Thyroid gland (tissue), 4 donors: ENCODE results near the gene FYB2. TPM values are rescaled to one million over a fixed set of nuclear protein-coding genes. Genes with fewer than 3 reads are reported as not detected.

ENCODE experiments used
- DNase-seq, 2 donors: peaks; one replicate each; pipeline ENCODE4 v3.0.0-alpha.2; 2019
- H3K27ac ChIP-seq, 3 donors: fragments of 200-600 bp; sonication (generic); 1 replicate in 2 of 3; 2 replicates in 1 of 3; pipeline ENCODE4 v1.5.1; 2016 to 2019; ENCODE audit warnings: mild to moderate bottlenecking in 1 of 3, moderate library complexity in 1 of 3
- H3K27me3 ChIP-seq: fragments of 200-600 bp; sonication (generic); one replicate; pipeline ENCODE4 v1.5.1; 2019
- H3K36me3 ChIP-seq, 2 donors: fragments of 200-600 bp; sonication (generic); one replicate each; pipeline ENCODE4 v1.5.1; 2016 to 2019
- H3K4me1 ChIP-seq, 2 donors: fragments of 200-600 bp; sonication (generic); one replicate each; pipeline ENCODE4 v1.5.1; 2017 to 2019
- H3K4me3 ChIP-seq, 3 donors: fragments of 200-600 bp; sonication (generic); replicated peaks in 1 of 3; 1 replicate in 2 of 3; 2 replicates in 1 of 3; pipeline ENCODE4 v1.5.1; 2016; ENCODE audit warnings: mild to moderate bottlenecking in 1 of 3
- H3K9me3 ChIP-seq: fragments of 200-600 bp; sonication (generic); one replicate; pipeline ENCODE4 v1.5.1; 2017
- POLR2A ChIP-seq, 2 donors: fragments of 450-650 bp; IDR thresholded peaks; one replicate each; pipeline ENCODE4 v1.6.1; 2017; ENCODE audit warnings: antibody characterized with exemption in 2 of 2, mild to moderate bottlenecking in 2 of 2, moderate library complexity in 1 of 2
- WGBS, 2 donors: methylation state at CpG; one replicate each; pipeline ENCODE4 v1.1.5; 2017; 5-methylcytosine and 5-hydroxymethylcytosine counted together
- intact Hi-C: fragments of 100-400 bp; cut with DNase I; formaldehyde crosslinking; loops from one replicate; pipeline ENCODE4 v1.15.1; 2023
- total RNA-seq, 4 donors: library from RNA; depleted of rRNA; stranded (reverse); fragments of >200 nt; gene quantifications; one replicate each; pipeline ENCODE4 v1.2.3, GENCODE V29; 2016
- TF ChIP-seq, protein P1 (sequence below), 6 experiments: fragments of 200-600 bp in 3 of 6; fragments of 450-650 bp in 3 of 6; sonication (generic) in 3 of 6; IDR thresholded peaks; one replicate each; pipeline ENCODE4 v1.5.1; 2016 to 2019; ENCODE audit warnings: antibody characterized with exemption in 6 of 6, mild to moderate bottlenecking in 2 of 6, inconsistent platforms in 1 of 6, moderate library complexity in 1 of 6

FYB2 gene
- total RNA-seq, 4 donors from 2014 or later, result 0.13 to 1.6 (median 0.78) TPM; not detected in 1

GRCh38 chr1:56771717-56772116, 47.5 kb downstream of the FYB2 start:
- Histone ChIP-seq H3K27ac (no peak overlapping the region), H3K9me3 (no peaks in the 10 kb centered on the region), H3K36me3 (no peaks in the 10 kb centered on the region), H3K4me1 (no peaks in the 10 kb centered on the region), H3K4me3 (no peak overlapping the region), H3K27me3 (no peaks in the 10 kb centered on the region)
- intact Hi-C loops, result no loop called here
- TF ChIP-seq, protein P1, sequence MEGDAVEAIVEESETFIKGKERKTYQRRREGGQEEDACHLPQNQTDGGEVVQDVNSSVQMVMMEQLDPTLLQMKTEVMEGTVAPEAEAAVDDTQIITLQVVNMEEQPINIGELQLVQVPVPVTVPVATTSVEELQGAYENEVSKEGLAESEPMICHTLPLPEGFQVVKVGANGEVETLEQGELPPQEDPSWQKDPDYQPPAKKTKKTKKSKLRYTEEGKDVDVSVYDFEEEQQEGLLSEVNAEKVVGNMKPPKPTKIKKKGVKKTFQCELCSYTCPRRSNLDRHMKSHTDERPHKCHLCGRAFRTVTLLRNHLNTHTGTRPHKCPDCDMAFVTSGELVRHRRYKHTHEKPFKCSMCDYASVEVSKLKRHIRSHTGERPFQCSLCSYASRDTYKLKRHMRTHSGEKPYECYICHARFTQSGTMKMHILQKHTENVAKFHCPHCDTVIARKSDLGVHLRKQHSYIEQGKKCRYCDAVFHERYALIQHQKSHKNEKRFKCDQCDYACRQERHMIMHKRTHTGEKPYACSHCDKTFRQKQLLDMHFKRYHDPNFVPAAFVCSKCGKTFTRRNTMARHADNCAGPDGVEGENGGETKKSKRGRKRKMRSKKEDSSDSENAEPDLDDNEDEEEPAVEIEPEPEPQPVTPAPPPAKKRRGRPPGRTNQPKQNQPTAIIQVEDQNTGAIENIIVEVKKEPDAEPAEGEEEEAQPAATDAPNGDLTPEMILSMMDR (IDR thresholded peaks at IDR 0.05), result no peak
- no peak for TF ChIP-seq POLR2A (IDR thresholded peaks at IDR 0.05)
- 87 to 88% methylated on average over 3 of the region's 3 CpGs for WGBS, 2 donors
- DNase-seq, result no peak

DNA sequence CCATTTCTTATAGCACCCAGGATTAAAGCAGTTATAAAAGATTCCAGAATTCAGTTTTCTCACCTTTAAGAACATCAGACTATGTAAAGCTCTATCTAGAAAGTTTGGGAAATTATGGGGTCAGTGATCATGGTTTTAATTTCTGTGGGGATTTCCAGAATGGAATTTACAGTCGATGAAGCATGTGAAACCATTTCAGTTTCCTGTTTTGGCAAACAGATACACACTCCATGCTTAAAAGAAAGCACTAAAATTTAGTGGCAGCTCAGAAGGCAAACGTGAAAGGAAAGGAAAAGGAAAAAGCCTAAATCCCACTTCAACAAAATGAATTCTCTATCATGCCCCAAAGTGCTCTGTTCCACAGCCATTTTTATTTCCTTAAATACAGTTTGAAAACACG, 60.4 kb downstream of the FYB2 start:
- H3K27me3 ChIP-seq, result no peaks in the 10 kb centered on the region
- WGBS, 2 donors, result 22 to 44% methylated on average over 3 of the region's 3 CpGs
- H3K27ac ChIP-seq, result no peak overlapping the region
- H3K36me3 ChIP-seq, result no peaks in the 10 kb centered on the region
- no peaks in the 10 kb centered on the region for H3K9me3 ChIP-seq
- TF ChIP-seq, protein P1 (IDR thresholded peaks at IDR 0.05), result no peak
- TF ChIP-seq POLR2A (IDR thresholded peaks at IDR 0.05), result no peak
- DNase-seq, result no peak
- intact Hi-C loops, result no loop called here
- peaks cover 4 to 13% of the 10 kb centered on the region in 2 donors for H3K4me1 ChIP-seq
- no peak overlapping the region for H3K4me3 ChIP-seq

- DNase-seq, result peak; percentile 35 to 60
- Histone ChIP-seq H3K4me1 (peaks cover 4 to 13% of the 10 kb centered on the region in 2 donors), H3K36me3 (no peaks in the 10 kb centered on the region), H3K9me3 (no peaks in the 10 kb centered on the region), H3K27me3 (no peaks in the 10 kb centered on the region), H3K4me3 (no peak overlapping the region), H3K27ac (no peak overlapping the region)
- TF ChIP-seq, protein P1 (IDR thresholded peaks at IDR 0.05), result peak in 3 of 6 experiments; percentile 27 to 41 (median 39)
- no peak for TF ChIP-seq POLR2A (IDR thresholded peaks at IDR 0.05)
- intact Hi-C loops, result no loop called here
Measured at GRCh38 chr1:56758135-56758534, 61.1 kb downstream of the FYB2 start.

DNA sequence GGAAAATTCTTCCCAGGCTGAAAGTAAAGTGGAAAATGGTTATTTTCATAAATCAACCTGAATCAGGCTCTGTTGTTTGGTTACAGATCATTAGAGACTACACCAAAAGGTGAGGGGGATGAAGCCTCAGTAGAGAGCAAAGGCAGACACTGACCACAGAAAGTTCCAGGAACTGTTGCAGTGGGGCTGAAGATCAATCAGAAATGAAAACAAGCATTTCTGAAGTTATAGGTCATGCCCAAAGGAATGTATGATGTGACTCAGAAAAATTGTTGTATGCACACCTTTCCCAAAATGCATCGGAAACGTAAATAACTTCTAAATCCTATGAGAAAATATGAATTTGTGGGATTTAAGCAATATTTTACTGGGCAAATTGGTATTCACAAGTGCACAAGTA, 63.3 kb downstream of the FYB2 start:
- Histone ChIP-seq H3K36me3 (no peaks in the 10 kb centered on the region), H3K27ac (no peak overlapping the region), H3K27me3 (no peaks in the 10 kb centered on the region), H3K4me1 (peaks cover 4 to 13% of the 10 kb centered on the region in 2 donors), H3K4me3 (no peak overlapping the region), H3K9me3 (no peaks in the 10 kb centered on the region)
- no peak for TF ChIP-seq POLR2A (IDR thresholded peaks at IDR 0.05)
- TF ChIP-seq, protein P1 (IDR thresholded peaks at IDR 0.05), result no peak
- WGBS, 2 donors, result 90 to 94% methylated on average over 2 of the region's 2 CpGs
- intact Hi-C loops, result no loop called here
- no peak for DNase-seq

GRCh38 chr1:56754708-56755479, 64.3 kb downstream of the FYB2 start:
- Histone ChIP-seq H3K9me3 (no peaks in the 10 kb centered on the region), H3K27me3 (no peaks in the 10 kb centered on the region), H3K4me3 (no peak overlapping the region), H3K27ac (no peak overlapping the region), H3K36me3 (no peaks in the 10 kb centered on the region), H3K4me1 (peaks cover 4 to 13% of the 10 kb centered on the region in 2 donors)
- no peak for DNase-seq
- intact Hi-C loops, result no loop called here
- 55 to 74% methylated on average over 1 of the region's 1 CpG for WGBS, 2 donors
- TF ChIP-seq, protein P1 (IDR thresholded peaks at IDR 0.05), result no peak
- TF ChIP-seq POLR2A (IDR thresholded peaks at IDR 0.05), result no peak
